ENCODE results near the gene PLD1.

PLD1 gene

DNA sequence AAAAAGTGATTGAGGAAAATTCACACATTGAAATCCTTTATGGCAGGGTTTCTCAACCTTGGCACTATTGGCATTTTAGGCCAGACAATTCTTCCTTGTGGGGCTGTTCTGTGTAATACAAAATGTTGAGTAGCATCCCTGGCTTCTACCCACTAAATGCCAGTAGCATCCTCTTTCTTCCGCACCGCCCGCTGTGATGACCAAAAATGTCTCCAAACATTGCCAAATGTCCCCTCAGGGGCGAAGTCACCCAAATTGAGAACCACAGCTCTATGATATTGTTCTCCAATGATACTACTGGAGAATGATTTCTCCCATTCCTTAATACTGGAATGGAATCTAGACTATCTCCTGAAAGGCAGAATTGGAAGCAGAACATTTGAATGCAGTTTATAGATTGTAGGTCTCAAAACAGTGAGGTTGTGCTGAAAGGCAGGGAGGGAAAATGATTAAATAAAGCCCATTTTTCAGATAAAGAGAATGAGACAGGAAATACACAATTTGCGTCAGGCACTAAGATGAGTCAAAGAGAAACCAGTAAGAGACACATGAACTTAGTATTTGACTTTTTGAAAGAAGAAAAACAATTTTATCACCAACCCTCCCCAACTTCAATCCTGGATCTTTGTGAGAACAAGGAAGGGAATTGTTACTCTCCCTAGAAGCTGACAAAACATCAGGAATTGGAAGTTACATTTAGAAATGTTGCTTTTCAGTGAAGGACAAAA is 248.5 kb downstream of the PLD1 start:
- no peak for DNase-seq (ENCODE audit: low read depth in 2 of 2)

DNA sequence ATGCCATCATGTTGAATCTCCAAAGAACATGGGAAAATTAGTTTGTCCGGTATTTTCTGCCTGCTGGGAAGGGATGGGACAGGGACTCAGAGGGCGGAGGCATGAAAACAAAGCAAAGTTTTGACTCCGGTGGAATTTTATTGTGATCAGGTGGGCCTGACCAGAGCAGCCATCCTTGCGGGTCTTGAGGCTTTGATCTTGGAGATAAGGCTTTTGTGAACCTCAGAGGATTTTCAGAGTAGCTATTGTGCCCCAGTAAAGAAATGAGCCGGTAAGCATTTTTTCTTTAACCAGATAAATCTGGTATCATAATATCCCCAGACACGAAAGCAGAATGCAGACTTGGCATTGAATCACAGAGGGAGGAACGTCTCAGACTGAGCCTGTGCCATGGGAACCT is 250.7 kb downstream of the PLD1 start:
- DNase-seq (ENCODE audit: low read depth in 2 of 2) = no peak

DNA sequence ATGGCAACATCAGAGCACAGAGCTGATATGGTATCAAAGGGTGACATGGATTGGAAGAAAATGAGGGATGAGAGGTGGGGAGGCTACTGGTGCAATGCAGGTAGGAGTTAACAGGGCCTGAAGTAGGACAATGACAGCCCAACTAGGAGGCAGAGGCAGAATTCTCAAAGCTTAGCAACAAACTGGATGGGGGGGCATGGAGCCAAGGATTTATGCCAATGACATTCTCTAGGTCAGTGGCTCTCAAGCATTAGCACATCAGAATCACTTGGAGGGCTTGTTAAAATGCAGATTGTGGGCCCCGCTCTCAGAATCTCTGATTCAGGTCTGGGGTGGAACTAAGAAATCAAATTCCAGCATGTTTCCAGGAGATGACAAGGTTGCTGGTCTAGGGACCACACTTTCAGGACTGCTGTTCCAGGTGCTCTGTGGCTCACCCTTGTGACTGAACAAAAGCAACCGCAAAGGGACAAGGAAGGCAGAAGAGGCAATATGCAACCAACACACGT is 252.0 kb downstream of the PLD1 start:
- DNase-seq (ENCODE audit: low read depth in 2 of 2) = no peak

DNA sequence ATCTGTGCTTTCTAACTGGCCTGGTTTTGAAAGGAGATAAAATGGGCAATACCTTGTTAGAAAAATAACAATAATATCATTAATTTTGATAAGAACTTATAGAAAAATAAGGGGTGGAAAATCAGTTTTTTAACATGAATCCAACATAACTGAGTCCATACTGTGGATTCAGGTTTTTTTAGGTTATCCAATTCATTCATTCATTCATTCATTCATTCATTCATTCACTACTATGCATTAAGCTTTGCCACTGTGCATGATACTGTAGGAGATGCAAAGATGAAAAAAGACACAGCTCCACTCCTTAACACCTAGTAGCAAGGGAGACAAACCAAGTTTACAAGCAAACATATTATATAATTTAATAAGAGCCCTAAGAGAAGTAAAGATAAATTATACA is 253.1 kb downstream of the PLD1 start:
- no peak for DNase-seq (ENCODE audit: low read depth in 2 of 2)

DNA sequence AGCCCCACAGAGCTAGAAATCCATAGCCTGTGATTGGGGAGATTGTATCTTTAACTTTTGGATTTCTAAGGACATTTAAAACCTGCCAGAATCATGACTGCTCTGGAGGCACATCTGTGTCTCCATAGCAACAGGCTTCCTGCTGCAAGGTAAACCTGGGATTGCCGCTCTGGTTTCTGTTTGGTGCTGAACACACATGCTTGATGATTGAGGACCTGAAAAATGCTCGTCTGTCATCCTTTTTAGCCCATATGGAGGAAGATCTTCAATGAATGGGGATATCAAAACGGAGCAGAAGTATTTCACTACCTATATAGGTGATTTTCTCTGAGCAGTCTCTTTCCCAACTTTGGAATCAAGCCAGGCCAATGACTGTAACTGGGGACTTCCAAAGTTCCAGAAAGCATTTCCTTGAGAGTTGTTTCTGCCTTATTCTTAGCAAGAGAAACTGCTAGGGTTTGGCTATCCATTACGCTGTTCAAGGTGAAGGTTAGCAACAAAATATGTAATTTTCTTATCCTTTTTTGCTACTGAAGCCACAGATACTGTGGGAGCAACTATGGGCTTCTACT is 253.6 kb downstream of the PLD1 start:
- no peak for DNase-seq (ENCODE audit: low read depth in 2 of 2)

DNA sequence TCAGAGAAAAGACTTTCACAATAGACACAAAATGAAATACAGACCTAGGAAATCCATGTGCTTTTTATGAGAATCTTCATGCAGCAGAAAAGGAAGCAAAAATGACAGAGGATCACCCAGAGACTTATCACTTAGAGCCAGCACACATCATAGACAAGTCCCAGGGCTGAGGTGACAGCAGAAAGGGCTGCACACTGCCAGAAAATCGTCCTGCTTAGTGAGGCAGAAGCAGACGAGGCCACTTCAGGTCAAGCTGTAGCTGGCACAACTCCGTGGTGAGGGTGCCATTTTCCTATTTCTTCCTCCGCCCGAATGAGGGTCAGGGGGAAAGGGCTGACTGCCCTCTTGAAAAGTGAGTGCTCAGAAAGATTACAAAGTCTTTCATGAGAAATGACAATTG is 254.1 kb downstream of the PLD1 start:
- no peak for DNase-seq (ENCODE audit: low read depth in 2 of 2)

DNA sequence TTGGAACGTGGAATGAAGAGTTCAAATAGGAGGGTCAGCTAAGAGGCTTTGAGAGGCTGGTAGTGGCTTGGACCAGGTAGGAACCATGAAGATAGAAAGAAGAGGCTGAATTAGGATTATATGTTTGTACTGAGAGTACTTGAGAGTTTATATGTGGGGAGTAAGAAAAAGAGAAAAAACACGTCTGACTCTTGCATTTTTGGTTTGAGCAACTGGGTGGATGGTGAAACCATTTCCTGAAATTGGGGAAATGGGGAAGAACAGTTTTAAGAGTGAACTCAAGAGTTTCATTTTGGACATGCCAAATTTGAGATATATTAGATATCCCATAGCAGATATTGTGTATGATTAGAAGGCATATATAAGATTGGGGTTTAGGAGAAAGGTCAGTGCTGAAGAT is 257.2 kb downstream of the PLD1 start:
- DNase-seq (ENCODE audit: low read depth in 2 of 2) = no peak

DNA sequence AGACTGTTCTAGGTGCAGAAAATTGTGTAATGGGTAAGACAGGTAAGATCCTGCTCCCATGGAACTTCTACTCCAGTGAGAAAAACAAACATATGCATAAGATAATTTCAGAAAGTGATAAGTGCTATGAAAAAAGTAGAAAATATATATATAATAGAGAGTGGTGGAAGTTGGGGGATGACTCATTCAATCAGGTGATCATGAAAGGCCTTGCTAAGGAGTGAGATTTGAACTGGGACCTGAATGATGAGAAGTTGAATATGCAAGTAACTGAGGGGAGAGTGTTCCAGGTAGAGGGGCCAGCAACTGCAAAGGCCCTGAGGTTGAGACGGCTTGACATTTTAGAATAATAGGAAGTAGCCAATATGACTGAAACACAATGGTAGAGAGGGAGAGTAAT is 257.8 kb downstream of the PLD1 start:
- no peak for DNase-seq (ENCODE audit: low read depth in 2 of 2)

DNA sequence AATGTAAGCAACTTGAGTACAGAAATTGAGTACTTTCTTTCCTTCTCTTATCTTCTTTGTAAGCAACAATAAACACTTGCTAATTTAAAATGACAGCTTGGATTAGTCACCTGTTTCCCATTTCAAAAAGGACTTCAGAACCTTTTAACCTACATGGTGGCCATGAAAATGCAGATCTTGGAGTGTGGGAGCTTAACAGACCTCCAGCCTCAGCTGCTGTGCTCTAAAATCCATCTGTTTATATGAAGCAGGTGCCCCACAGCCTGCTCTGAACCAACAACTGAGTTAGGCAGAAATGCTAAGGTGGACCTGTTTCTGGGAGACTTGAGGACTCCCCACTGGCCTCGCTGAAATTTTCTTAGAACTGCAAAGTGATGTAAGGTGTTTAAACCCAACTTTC is 259.0 kb downstream of the PLD1 start:
- no peak for DNase-seq (ENCODE audit: low read depth in 2 of 2)
